Measurements from ENCODE around the gene PRPF6.
"Not testable (repeated sequence)": the region's sequence is repeated elsewhere in the genome, so short reads cannot be mapped to it uniquely, and the experiment has no call there.

Gene PRPF6

GRCh38 chr20:63973636-63974401, 7.1 kb upstream of the PRPF6 start:
- peak; percentile 89 for DNase-seq

- no peak for DNase-seq
These were observed 6.3 kb upstream of the PRPF6 start for GRCh38 chr20:63974402-63975200.

- DNase-seq: not testable (repeated sequence)
These were observed 4.4 kb upstream of the PRPF6 start for GRCh38 chr20:63976511-63976910.

GRCh38 chr20:63976980-63977738, 3.8 kb upstream of the PRPF6 start:
- DNase-seq: no peak

- DNase-seq: peak; percentile 60
These were observed 3.1 kb upstream of the PRPF6 start for GRCh38 chr20:63977739-63978276.

GRCh38 chr20:63978319-63979228, 2.4 kb upstream of the PRPF6 start:
- peak; percentile 76 for DNase-seq

GRCh38 chr20:63979229-63979556, 1.7 kb upstream of the PRPF6 start:
- DNase-seq: no peak

GRCh38 chr20:63979557-63980316, 1.2 kb upstream of the PRPF6 start, which contains the start of gene SAMD10:
TSS of gene SAMD10 (minus strand) at chr20:63979642. CDS start at chr20:63979467, 175 bp downstream.
- DNase-seq: peak; percentile 63

GRCh38 chr20:63980317-63980805, 571 bp upstream of the PRPF6 start:
- no peak for DNase-seq

- DNase-seq: no peak
These were observed 2.0 kb downstream of the PRPF6 start for GRCh38 chr20:63982937-63983336.

GRCh38 chr20:64000906-64001305, 20.0 kb downstream of the PRPF6 start:
- no peak for DNase-seq

- DNase-seq: no peak
These were observed 20.7 kb downstream of the PRPF6 start for GRCh38 chr20:64001607-64002011.

- DNase-seq: no peak
These were observed 23.2 kb downstream of the PRPF6 start for GRCh38 chr20:64003960-64004725.

GRCh38 chr20:64005394-64005793, 24.5 kb downstream of the PRPF6 start:
- no peak for DNase-seq

- DNase-seq: no peak
These were observed 25.6 kb downstream of the PRPF6 start for GRCh38 chr20:64006490-64006889.

GRCh38 chr20:64006902-64007301, 26.0 kb downstream of the PRPF6 start:
- DNase-seq: no peak

GRCh38 chr20:64009811-64010387, 29.0 kb downstream of the PRPF6 start:
- DNase-seq: no peak

- no peak for DNase-seq
These were observed 29.8 kb downstream of the PRPF6 start for GRCh38 chr20:64010711-64011237.

- DNase-seq: no peak
These were observed 30.4 kb downstream of the PRPF6 start for GRCh38 chr20:64011366-64011779.
